K562 (cell line): ENCODE data around the gene ATP5PO. TPM values are rescaled to one million over a fixed set of nuclear protein-coding genes. Genes with fewer than 3 reads are reported as not detected.

Experiments used
- MTF1 ChIP-seq: fragments of 250-450 bp; sonication (Bioruptor Pico); IDR thresholded peaks from 2 replicates; pipeline ENCODE4 v1.9.0; 2021; ENCODE audit warnings: moderate library complexity, mild to moderate bottlenecking, inconsistent platforms, borderline replicate concordance
- POLR2G ChIP-seq: fragments of 200-400 bp; formaldehyde crosslinking; IDR thresholded peaks from 2 replicates; pipeline ENCODE4 v1.6.1; 2017; ENCODE audit warnings: low read depth, mild to moderate bottlenecking, antibody characterized with exemption, low read length, moderate library complexity
- SETDB1 ChIP-seq: IDR thresholded peaks from one replicate; pipeline ENCODE4 v1.6.1; 2012; ENCODE audit warnings: low read length, control low read depth, inconsistent platforms
- SREBF2 ChIP-seq: sonication (generic); formaldehyde crosslinking; IDR thresholded peaks from 2 replicates; pipeline ENCODE4 v1.4.0; 2020; ENCODE audit warnings: mild to moderate bottlenecking, missing genetic modification reagents
- TFAP4 ChIP-seq: sonication (generic); formaldehyde crosslinking; IDR thresholded peaks from 2 replicates; pipeline ENCODE4 v1.8.0; 2022; ENCODE audit warnings: missing genetic modification reagents, mild to moderate bottlenecking, moderate library complexity, borderline replicate concordance
- polyA plus RNA-seq, 8 experiments: library from polyadenylated mRNA; depleted of rRNA in 4 of 8; stranded (reverse) in 5 of 8; unstranded in 3 of 8; fragments of >200 nt; fragmentation: Nextera tagmentation in 2 of 8; fragmentation: Illumina TruSeq in 1 of 8; extraction: Ambion mirVana in 2 of 8; extraction: Trizol in 1 of 8; gene quantifications; 2 replicates each; pipeline versions ENCODE4 v1.2.1 to v1.2.3, GENCODE V29; 2011 to 2014; ENCODE audit warnings: inconsistent platforms in 1 of 8, missing spikeins in 1 of 8
- total RNA-seq, 7 experiments: library from RNA; depleted of rRNA in 6 of 7; stranded (reverse); fragments of >200 nt in 6 of 7; fragmentation: Illumina TruSeq in 2 of 7; extraction: Trizol in 2 of 7; gene quantifications; 2 replicates each; pipeline versions ENCODE4 v1.2.1 to v1.2.3, GENCODE V29; 2011 to 2021; ENCODE audit warnings: low replicate concordance in 1 of 7
- TF ChIP-seq, protein P1 (sequence below): fragments of 450-650 bp; IDR thresholded peaks from 2 replicates; pipeline ENCODE4 v1.6.1; 2017; ENCODE audit warnings: antibody characterized with exemption, mild to moderate bottlenecking
- TF ChIP-seq, protein P2 (sequence below): sonication (generic); formaldehyde crosslinking; IDR thresholded peaks from 2 replicates; pipeline ENCODE4 v1.8.0; 2022; ENCODE audit warnings: missing genetic modification reagents, mild to moderate bottlenecking, borderline replicate concordance
- TF ChIP-seq, protein P3 (sequence below), 2 experiments: fragments of 450-650 bp; formaldehyde crosslinking in 1 of 2; IDR thresholded peaks; 2 replicates each; pipeline versions ENCODE4 v1.4.0 to v1.6.1; 2014 to 2020; ENCODE audit warnings: mild to moderate bottlenecking in 2 of 2, borderline replicate concordance in 1 of 2, low read depth in 1 of 2

ATP5PO gene
- total and polyA plus RNA-seq, 9 of the 15 experiments (the other 6 are each of a cell fraction or from before 2014, with no cell fraction given) = 367 to 2,722 (median 808) TPM

DNA sequence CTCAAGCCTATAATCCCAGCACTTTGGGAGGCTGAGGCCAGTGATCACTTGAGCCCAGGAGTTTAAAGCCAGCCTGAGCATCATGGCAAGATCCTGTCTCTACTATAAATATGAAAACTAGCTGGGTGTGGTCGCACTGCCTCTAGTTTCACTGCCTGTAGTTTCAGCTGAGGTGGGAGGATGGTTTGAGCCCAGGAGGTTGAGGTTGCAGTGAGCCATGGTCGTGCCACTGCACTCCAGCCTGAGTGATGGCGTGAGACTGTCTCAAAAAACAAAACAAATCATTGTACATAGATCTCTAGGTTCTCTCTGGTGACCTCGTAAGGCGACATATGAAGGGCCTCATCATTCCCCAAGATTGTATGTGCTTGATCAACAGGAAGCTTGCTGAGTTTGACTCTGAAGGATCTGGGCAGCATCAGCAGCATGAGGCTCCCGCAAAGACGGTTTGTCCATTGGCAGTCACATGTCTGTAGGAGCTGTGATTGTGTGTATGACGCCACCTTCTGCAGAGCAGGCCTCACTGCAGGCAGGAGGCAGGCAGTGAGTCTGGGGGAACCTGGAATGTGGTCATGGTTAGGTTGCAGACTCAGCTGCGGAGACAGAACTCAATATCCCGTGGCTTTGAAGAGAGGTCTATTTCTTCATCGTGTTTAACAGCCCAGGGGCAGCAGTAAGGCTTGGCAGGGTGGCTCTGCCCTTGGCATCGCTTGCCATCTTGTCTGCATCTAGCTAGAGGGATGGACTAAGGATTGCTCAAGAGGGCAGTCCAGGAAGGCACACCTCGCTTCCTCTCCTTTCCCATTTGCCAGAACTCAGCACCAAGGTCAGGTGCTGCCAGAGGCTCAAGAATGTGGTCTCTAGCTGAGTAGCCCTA is 14.0 kb downstream of the ATP5PO start (continued):
- TF ChIP-seq, protein P1, sequence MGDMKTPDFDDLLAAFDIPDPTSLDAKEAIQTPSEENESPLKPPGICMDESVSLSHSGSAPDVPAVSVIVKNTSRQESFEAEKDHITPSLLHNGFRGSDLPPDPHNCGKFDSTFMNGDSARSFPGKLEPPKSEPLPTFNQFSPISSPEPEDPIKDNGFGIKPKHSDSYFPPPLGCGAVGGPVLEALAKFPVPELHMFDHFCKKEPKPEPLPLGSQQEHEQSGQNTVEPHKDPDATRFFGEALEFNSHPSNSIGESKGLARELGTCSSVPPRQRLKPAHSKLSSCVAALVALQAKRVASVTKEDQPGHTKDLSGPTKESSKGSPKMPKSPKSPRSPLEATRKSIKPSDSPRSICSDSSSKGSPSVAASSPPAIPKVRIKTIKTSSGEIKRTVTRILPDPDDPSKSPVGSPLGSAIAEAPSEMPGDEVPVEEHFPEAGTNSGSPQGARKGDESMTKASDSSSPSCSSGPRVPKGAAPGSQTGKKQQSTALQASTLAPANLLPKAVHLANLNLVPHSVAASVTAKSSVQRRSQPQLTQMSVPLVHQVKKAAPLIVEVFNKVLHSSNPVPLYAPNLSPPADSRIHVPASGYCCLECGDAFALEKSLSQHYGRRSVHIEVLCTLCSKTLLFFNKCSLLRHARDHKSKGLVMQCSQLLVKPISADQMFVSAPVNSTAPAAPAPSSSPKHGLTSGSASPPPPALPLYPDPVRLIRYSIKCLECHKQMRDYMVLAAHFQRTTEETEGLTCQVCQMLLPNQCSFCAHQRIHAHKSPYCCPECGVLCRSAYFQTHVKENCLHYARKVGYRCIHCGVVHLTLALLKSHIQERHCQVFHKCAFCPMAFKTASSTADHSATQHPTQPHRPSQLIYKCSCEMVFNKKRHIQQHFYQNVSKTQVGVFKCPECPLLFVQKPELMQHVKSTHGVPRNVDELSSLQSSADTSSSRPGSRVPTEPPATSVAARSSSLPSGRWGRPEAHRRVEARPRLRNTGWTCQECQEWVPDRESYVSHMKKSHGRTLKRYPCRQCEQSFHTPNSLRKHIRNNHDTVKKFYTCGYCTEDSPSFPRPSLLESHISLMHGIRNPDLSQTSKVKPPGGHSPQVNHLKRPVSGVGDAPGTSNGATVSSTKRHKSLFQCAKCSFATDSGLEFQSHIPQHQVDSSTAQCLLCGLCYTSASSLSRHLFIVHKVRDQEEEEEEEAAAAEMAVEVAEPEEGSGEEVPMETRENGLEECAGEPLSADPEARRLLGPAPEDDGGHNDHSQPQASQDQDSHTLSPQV = 0 out of 2 replicates have a peak, but pooled peaks have one; percentile 5
- TF ChIP-seq TFAP4 (CRISPR knock-in tag) = peak; percentile 29; the same call in 1 of the 2 replicates
- TF ChIP-seq SETDB1 = no peak
- no peak for TF ChIP-seq SREBF2 (CRISPR knock-in tag)
- no peak for TF ChIP-seq MTF1 (CRISPR knock-in tag)
- peak; percentile 31; the same call in 1 of the 2 replicates for TF ChIP-seq POLR2G
- TF ChIP-seq, protein P2, sequence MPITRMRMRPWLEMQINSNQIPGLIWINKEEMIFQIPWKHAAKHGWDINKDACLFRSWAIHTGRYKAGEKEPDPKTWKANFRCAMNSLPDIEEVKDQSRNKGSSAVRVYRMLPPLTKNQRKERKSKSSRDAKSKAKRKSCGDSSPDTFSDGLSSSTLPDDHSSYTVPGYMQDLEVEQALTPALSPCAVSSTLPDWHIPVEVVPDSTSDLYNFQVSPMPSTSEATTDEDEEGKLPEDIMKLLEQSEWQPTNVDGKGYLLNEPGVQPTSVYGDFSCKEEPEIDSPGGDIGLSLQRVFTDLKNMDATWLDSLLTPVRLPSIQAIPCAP = no peak
- TF ChIP-seq, protein P3, sequence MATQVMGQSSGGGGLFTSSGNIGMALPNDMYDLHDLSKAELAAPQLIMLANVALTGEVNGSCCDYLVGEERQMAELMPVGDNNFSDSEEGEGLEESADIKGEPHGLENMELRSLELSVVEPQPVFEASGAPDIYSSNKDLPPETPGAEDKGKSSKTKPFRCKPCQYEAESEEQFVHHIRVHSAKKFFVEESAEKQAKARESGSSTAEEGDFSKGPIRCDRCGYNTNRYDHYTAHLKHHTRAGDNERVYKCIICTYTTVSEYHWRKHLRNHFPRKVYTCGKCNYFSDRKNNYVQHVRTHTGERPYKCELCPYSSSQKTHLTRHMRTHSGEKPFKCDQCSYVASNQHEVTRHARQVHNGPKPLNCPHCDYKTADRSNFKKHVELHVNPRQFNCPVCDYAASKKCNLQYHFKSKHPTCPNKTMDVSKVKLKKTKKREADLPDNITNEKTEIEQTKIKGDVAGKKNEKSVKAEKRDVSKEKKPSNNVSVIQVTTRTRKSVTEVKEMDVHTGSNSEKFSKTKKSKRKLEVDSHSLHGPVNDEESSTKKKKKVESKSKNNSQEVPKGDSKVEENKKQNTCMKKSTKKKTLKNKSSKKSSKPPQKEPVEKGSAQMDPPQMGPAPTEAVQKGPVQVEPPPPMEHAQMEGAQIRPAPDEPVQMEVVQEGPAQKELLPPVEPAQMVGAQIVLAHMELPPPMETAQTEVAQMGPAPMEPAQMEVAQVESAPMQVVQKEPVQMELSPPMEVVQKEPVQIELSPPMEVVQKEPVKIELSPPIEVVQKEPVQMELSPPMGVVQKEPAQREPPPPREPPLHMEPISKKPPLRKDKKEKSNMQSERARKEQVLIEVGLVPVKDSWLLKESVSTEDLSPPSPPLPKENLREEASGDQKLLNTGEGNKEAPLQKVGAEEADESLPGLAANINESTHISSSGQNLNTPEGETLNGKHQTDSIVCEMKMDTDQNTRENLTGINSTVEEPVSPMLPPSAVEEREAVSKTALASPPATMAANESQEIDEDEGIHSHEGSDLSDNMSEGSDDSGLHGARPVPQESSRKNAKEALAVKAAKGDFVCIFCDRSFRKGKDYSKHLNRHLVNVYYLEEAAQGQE (IDR thresholded peaks at IDR 0.05; ENCODE audit: borderline replicate concordance) = peak; percentile 37; the same call in 1 of the 2 replicates
- TF ChIP-seq, protein P3 (CRISPR knock-in tag; IDR thresholded peaks at IDR 0.05; ENCODE audit: low read depth) = no peak
